ENCODE measurements around the gene NELL1.

NELL1 gene

DNA sequence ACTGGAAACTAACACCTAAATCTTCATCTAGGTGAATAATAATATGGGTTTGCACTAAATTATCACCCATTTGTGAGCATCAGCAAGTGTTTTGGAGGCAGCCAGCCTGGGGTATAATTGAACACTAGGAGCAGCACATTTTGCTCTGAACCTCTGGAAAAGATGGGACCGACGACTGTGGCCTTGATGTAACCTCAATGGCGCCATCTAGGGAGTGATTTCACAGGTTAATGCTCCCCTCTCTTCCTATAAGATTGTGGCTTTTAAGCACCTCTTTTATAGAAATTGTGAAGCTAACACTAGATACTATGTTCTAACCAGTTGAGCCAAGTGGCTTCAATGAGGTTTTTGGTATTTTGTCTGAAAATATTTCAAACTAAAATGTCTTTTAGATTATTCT lies 203.7 kb downstream of the NELL1 start:
- no peak for DNase-seq (ENCODE audit: low read depth in 2 of 2)

DNA sequence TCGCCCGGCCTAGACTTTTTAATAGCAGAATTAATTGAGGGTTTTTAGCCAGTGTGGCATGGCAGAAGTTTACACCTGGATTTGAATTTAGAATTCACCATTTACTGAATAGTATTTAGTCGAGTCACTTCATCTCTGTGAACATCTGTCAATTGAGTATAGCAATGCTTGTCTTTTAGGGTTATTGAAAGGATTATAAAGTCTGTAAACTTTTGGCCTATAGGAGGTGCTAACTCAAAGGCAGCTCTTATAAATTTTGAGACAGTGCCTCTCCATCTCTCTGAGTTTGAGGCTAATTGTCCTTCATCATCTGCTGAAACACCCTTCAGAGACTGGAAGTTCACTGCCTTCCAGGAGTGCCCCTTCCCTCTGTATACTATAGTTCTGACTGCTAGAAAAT lies 205.0 kb downstream of the NELL1 start:
- no peak for DNase-seq (ENCODE audit: low read depth in 2 of 2)

DNA sequence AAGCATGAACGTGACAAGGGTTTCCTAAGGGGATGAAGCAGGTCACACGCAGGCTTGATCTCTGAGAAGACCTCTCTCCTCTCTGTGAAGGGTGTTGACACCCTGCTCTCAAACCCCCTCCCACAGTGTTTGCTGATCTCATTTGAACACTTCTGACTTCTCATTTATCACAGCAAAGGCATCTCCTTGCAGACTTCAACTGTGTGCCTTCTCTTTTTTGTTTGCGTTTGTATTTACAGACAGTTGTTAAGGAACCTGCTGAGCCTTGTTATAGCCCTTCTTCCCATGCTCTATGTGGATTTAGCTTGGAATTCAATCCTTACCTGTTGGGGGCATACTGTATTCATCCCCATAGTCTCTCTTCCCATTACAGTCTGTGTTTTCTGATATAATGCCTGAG lies 206.5 kb downstream of the NELL1 start:
- no peak for DNase-seq (ENCODE audit: low read depth in 2 of 2)

DNA sequence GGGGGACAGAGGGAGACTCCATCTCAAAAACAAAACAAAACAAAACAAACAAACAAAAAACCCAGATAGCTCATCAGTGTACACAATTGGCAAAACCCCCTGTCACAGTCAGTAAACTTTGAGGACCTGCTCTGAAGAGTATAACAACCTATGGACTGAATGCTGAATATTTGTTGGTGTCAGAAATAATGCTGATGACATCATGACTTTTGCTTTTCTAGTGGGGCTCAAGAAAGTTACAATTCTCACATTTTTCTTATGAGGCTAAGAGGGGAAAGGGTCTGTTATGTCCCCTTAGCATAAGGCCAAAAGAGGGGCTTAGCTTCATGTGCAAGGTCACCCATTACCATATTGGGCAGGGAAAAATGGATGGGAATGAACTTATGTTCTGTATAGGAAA lies 207.4 kb downstream of the NELL1 start:
- no peak for DNase-seq (ENCODE audit: low read depth in 2 of 2)

DNA sequence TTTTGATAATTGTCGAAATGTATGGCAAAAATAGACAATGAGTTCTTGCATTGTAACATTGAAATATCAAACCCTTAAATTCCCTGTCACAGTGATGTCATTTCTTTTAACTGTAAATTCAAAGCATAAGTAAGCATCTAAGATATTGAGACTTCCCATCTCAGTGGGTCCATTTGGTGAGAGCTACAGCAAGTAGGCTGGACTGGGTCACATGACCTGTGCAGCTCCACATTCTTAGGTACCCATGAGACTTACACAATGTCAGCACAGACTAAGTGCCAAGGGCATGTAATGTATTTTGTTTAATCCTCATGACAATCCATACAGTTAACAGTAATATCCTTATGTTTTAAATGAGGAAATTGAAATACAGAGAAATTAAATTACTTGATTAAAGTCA lies 210.7 kb downstream of the NELL1 start:
- no peak for DNase-seq (ENCODE audit: low read depth in 2 of 2)

DNA sequence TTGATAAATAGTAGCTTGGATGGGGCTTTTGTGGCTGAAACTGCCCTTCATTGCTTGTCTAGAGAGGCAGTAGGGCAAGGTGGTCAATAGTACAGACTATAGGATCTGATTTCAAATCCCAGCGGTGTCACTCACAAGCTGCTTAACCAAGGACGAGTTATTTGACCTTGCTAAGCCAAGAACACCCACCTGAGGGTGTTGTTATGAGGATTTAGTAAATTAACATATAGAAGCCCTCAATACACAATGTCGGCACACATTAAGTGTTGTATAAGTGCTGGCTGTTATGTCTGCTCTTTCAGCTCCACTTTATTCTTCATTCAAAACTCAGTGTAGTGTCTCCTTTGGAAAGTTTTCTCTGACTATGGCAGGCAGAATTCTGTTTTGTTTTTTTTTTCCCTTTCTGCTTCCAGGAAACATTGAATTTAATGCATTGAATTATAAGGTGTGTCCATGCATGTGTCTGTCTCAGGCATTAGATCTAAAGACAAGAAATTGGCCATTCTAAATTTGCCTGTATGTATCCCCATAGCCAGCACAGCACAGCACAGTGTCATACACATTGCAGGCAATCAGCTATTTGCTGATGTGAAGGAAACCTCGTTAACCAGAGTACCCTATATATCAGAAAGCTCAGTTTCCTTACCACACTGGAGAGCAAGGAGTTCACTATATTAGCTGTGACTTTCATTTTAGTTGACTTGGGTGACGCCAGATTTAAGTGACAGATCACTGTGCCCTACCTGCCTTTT lies 212.1 kb downstream of the NELL1 start:
- no peak for DNase-seq (ENCODE audit: low read depth in 2 of 2)

DNA sequence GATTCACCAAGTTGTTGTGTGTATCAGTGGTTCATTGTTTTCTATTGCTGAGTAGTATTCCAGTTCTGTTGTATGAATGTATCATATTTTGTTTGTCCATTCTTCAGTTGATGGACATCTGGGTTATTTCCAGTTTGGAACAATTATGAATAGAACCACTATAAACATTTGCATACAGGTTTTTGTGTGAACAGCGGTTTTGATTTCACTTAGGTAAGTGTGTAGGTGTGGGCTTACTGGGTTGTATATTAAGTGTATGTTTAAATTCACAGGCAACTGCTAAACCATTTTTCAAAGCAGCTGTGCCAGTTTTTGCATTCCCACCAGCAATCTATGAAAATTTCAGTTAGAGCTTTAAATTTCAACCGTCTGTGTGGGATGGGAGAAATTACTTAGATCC lies 217.8 kb downstream of the NELL1 start:
- DNase-seq (ENCODE audit: low read depth in 2 of 2): no peak

DNA sequence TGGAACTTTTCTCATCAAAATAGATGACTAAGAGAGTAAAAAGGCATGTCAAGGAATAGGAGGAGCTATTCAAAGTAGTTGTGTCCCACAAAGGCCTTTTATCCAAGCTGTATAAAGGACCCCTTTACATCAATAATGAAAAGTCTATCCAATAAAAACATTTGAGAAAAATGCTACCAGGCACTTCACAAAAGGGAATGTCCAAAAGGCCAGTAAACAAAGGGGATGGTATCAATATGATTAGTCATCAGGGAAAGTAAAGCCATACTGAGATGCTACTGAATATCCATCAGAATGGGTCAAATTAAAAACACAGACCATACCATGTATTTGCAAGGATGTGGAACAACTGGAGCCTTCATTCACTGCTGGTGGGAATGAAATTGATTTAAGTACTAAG lies 224.9 kb downstream of the NELL1 start:
- DNase-seq (ENCODE audit: low read depth in 2 of 2): no peak

DNA sequence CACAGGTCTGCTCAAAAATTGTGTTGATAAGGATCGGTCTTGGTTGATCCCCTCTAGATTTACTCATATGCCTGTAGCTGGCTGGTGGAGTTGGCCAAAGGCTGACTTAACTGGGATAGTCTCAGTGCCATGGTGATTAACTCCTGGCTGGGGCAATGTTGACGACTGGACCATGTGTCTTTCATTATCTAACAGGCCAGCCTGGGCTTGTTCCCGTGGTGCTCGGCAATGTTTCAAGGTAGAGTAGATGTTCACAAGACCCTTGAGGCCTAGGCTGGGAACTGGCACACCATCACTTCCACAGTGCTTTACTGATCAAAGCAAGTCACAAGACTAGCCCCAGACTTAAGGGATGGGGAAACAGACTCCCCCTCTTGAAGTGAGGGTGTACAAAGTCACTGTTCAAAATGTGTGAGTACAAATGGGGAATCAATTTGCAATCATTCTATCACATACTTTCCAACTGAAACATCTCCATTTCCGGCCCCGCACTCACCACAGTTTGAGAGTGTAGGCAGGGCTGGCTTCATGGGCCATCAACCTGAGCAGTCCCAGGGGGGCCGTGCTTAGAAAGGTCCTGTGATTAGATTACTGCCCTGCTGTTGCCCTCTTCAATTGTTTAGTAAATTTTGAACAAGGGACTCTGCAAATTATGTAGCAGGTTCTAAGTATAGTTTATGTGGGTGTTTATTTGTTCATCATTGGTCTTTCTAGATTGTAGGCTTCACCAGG lies 240.8 kb downstream of the NELL1 start:
- DNase-seq (ENCODE audit: low read depth in 2 of 2): no peak

DNA sequence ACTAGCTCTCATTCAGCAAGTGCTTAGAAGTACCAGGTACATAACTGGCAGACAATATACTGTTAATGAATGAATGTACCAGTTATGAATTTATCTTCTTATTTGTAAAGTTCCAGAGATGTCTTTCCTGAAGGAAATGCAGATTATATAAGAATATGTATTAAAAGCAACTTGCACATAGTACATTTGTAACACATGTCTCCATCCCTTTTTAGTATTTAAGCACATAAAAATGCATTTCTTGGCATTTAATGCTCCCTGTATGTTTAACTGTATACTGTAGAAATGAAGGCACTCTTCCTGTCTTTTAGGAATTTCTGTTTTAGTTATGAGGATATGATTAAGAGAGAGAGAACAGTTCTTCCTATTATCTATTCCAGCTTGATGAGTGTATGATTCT lies 241.3 kb downstream of the NELL1 start:
- DNase-seq (ENCODE audit: low read depth in 2 of 2): no peak

DNA sequence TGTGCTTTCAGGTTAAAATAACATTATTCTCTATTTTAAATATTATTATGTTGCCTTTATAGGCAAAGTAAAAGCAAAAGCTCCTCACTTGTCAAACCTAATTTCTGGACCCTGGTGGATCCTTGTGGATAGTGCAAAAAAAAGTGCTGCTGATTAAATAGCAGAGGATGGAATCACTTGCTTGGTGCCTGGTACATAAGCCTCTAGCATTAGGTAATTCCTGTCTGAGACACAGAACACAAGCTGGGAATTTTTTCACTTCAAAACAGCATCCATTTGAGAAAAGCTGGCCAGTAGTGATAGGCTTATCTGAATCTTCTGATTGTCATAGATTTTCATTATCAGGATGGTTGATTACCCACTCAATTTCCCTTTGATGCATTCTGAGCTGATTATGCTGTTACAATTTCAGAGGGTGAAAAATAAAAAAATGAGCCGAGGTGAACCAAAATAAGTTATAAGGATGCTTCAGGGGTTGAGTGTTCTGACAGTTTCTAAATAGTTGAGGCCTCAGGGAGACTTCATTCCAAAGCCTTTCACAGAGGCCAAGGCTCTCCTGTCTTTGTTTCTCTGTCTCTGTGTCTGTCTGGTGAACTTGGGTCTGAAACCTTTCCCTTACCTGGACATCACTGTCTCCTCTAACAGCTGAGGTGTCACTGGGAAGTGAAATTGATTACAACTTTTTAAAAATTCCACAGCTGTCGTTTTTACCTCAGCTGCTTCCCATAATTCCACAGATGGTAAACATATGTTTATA lies 242.9 kb downstream of the NELL1 start:
- DNase-seq (ENCODE audit: low read depth in 2 of 2): no peak

DNA sequence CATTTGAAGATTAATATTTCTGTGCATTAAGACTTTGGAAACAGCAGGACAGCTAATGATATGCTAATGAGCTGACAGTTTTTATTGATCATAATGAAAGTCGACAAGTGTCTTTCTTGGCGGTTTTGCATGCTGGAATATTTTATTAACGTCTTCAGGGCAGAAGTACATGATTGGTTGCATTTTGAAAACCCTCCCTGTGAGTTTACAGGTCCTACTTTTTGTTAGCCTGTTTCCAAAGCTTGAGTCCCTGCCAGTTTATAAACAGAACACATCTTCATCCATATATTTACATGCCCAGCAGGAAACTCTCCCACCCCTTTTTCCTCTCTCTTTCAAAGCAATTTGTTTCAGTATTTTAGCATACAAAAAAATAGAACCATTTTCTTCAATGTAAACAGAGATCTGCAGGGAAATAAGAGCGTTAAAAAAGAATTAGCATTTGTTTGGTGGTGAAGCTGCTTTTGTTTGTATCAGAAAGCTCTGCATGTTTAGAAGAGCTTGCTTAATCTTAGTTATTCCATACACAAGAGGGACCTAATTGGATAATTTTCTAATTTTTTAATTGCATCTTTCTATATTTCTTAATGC lies 243.6 kb downstream of the NELL1 start:
- DNase-seq (ENCODE audit: low read depth in 2 of 2): no peak

DNA sequence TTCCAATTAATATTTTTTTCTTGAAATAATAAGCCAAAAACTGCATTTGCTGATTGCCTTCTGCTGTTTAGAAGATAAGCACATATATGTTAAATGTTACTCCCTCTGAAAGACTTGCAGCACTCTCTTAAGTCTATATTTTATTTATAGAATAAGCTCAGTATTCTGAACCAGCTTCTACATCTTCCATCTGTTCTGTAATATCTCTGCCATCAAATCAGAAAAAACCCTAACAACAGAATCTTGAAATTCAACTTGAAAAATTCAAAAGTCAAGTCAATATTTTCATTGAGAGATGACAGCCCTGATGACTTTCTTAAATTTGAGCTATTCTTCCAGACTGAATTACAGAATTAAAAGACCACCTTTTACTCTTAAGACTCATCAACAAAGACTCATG lies 247.9 kb downstream of the NELL1 start:
- no peak for DNase-seq (ENCODE audit: low read depth in 2 of 2)

DNA sequence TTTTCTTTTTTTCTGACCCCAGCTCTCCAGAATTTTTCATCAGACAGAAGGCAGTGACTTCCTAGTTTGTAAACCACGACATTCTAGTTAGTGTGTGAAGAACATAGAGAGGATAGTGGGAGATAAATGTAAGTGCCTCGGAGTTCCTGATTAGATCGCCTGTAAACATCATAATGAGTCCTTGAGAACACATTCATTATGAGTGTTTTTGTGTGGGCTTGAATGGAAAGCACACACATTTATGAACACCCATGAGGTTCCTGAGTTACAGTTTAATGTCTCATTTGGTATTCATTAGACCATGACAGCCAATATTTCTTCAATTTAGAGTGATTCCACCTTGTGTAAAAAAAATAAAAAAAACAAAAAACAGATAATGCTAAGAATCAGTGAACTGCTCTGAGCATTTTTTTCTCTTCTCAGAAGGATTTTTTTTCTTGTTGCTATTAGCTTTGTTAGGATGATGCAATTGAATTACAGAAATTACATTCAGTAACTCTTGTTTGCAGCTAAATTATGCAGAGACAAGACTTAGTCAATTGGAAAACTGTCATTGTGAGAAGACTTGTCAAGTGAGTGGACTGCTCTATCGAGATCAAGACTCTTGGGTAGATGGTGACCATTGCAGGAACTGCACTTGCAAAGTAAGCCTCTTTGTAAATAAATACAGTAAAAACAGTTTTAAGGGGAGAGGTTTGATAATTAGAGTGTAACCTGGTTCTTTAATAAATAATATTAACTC lies 257.6 kb downstream of the NELL1 start:
- no peak for DNase-seq (ENCODE audit: low read depth in 2 of 2)

DNA sequence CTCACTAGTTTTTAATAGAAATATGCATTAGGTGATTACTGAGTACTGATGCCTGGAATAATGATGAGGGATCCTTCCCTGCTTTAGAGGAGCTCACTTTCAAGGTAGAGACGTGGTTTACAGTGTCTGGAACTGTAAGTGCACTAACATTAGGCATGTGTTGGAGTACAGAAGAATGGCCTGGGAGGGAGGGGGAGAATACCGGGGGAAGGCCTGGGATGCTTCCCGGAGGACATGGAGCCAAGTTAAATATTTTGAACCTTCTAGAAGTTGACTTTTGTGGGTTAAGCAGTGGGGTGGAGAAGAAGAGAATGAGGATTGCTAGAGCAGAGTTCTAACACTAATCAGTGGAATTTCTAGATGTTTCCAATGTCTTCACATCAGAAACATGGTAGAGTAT lies 261.6 kb downstream of the NELL1 start:
- DNase-seq (ENCODE audit: low read depth in 2 of 2): no peak

DNA sequence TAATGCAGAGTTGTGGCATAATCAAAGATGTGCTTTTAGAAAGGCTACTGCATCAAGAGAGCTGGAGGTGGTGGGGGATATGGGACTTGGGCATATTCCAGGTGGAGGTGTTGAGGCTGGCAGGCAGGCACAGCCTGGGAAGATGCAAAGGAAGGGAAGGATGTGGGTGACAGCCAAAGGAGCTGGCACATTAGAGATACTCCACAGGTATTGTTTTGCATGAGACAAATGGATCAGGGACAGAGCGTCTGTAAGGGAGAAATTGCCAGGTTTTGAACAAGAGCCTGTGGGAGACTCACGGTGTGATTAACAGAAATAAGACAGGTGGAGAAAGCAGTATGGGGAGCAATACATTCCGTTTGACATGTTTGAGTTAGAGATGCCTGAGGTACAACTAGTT lies 263.7 kb downstream of the NELL1 start:
- DNase-seq (ENCODE audit: low read depth in 2 of 2): no peak

DNA sequence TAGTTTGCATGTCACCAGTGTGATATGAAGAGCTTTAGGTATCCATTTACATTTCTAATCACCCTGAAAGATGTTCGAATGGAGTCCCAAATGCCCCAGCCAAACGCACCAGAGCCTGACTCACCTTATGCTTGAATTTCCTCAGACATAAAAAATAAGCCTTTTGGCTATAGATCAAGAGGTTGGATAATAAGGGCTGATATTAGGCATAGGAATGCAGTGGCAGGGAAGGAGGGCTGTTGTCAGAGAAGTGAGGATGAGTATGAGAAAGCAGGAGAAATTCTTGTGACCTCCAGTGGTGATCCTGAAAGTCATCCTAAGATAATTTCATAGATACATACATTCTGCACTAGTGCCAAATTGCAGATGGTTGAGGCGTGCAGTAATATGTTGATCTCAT lies 264.6 kb downstream of the NELL1 start:
- no peak for DNase-seq (ENCODE audit: low read depth in 2 of 2)

DNA sequence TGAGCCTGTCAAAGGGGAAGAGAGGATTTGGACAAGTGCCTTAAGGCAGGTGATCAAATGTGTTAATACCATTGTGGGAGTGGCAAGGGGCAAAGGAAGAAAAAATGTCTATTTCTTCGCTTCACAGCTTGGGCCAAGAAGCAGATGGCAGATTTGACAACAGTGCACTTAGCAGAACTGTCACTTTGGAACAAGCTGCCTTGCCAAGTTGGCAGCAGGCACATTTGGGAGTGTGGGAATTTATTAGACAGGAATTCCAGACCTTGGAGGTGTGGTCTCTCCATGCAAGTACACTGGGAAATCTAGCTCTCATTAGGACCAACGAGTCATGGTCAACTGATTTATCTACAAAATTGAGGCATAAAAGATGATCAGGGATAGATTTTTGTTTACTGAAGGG lies 265.1 kb downstream of the NELL1 start:
- no peak for DNase-seq (ENCODE audit: low read depth in 2 of 2)

DNA sequence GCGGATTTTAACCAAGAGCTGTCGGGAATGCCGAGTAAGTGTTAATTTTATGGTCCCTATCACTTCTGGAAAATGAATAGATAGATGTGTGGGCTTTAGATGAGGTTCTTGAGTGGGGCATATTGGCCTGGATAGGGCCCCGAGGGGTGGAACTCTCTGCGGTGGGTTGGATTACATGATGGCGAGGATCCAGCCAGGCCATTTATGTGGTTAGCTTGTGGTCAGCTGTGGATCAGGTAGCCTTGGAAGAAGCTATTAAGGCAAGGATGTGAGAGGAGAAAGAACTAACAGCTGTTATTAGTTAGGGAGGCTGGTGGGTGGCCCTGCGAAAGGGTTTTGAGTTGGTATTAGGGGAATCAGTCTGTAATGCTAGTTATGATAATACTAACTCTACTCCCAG lies 268.4 kb downstream of the NELL1 start:
- DNase-seq (ENCODE audit: low read depth in 2 of 2): no peak

DNA sequence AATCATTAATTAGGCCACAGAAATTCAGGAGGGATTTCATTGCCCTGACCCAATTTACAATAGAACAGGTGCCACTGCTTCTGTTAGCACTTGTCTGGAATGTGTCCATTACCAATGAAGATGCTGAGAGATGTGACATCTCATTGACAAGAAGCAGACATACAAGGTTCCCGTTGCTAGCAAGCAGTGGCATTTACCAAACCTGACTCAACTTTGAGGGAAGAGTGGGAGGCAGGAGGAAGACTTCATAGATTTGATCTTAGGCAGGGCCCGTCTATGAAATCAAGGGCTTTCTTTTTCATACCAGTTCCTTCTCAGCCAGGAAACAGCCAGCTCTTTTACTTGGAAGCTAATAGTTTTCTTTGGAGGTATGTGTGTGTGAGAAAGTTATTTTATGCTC lies 280.2 kb downstream of the NELL1 start:
- no peak for DNase-seq (ENCODE audit: low read depth in 2 of 2)

DNA sequence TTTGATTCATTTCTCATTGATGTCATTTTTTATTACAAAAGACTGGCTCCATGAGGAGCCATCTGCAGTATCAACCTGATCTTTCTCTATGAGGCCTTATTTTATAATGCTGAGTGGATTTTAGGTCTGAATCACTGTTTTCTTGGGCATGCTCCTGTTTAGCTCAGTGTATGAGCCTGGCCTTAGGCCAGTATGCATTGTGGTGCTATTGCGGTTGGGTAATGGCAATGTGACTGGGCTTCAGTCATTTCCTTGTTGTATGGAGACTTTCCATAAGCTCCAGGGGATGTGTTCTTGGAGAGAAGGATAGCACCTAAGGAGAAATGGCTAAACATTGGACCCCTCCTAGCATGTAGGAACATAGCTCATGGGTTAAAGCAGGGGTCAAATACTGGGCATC lies 293.2 kb downstream of the NELL1 start:
- DNase-seq (ENCODE audit: low read depth in 2 of 2): no peak

DNA sequence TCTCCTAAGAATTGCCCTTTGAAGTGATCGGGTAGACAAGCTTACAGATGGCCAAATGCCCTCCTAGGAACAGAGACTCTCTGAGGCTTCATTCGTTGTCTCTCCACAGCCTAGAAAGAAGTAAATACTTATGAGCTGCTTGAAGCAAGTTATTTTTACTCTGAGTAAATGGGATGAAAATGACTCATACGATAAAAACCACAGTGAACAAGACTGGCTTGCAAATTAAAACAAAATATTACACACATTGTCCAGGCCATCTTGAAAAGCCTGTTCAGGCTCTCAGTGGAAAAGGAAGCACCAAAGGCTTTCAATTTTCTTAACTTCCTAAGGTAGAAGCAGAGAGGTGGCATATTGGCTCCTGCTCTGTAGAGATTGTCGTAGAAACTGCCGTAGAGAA lies 294.2 kb downstream of the NELL1 start:
- DNase-seq (ENCODE audit: low read depth in 2 of 2): no peak
